ENCODE data around the gene SLC35G6. TPM values are rescaled to one million over a fixed set of nuclear protein-coding genes. Genes with fewer than 3 reads are reported as not detected.

The SLC35G6 gene
- polyA plus RNA-seq, 1 donor (not counting 4 experiments of a cell fraction or from before 2014, with no cell fraction given), result not detected

GRCh38 chr17:7484919-7485377, 3.7 kb downstream of the SLC35G6 start:
- no peak for FAIRE-seq

GRCh38 chr17:7486181-7486580, 4.9 kb downstream of the SLC35G6 start:
- FAIRE-seq (no peak), DNase-seq (ENCODE audit: low read depth, low spot score) (no peak)
- Histone ChIP-seq H3K9me3 (ENCODE audit: control insufficient read depth, low read depth, low read length) (no peaks in the 10 kb centered on the region), H3K4me2 (ENCODE audit: control insufficient read depth, extremely low read depth, insufficient read depth, low read depth, low read length) (peak overlapping the region; percentile 100), H3K9me1 (ENCODE audit: control insufficient read depth, extremely low read depth, insufficient read depth, low read length) (no peaks in the 10 kb centered on the region), H2AFZ (ENCODE audit: control insufficient read depth, low read length) (no peak overlapping the region), H3K27ac (ENCODE audit: control insufficient read depth, insufficient read depth, low read length) (peak overlapping the region; percentile 4), H3K9ac (ENCODE audit: control insufficient read depth, extremely low read depth, insufficient read depth, low read length) (peak overlapping the region; percentile 98), H3K4me3 (ENCODE audit: control insufficient read depth in 2 of 3, extremely low read depth in 1 of 3, insufficient read depth in 2 of 3, low read depth in 1 of 3, low read length in 3 of 3) (peak overlapping the region; percentile 76 to 83 (median 77)), H3K36me3 (ENCODE audit: control insufficient read depth in 2 of 2, extremely low read depth in 1 of 2, insufficient read depth in 2 of 2, low read length in 2 of 2) (peaks cover 3% of the 10 kb centered on the region in 2 experiments), H4K20me1 (ENCODE audit: control insufficient read depth, extremely low read depth, insufficient read depth, low read length) (peaks cover 24% of the 10 kb centered on the region), H3K27me3 (ENCODE audit: control insufficient read depth, extremely low read depth, insufficient read depth, low read length) (no peaks in the 10 kb centered on the region), H3K4me1 (ENCODE audit: control insufficient read depth, extremely low read depth, insufficient read depth, low read length) (peaks cover 25% of the 10 kb centered on the region), H3K79me2 (ENCODE audit: control insufficient read depth, insufficient read depth, low read length) (peaks cover 64% of the 10 kb centered on the region)
- dilution Hi-C loops (cut with MboI; ENCODE audit: extremely low pct_ligation_motif_present, low sequenced_read_pairs), result no loop called here
- TF ChIP-seq EZH2 (IDR thresholded peaks at IDR 0.05; ENCODE audit: low read length), result no peak
- TF ChIP-seq CTCF (optimal IDR thresholded peaks at IDR 0.05 in 1 of 3, IDR thresholded peaks at IDR 0.05 in 1 of 3, conservative IDR thresholded peaks at IDR 0.05 in 1 of 3; ENCODE audit: extremely low read depth in 1 of 3, insufficient read depth in 2 of 3, low read length in 3 of 3), result no peak

More at GRCh38 chr17:7484919-7485377, 3.7 kb downstream of the SLC35G6 start:
- Histone ChIP-seq H2AFZ (ENCODE audit: control insufficient read depth, low read length) (no peak overlapping the region), H3K4me2 (ENCODE audit: control insufficient read depth, extremely low read depth, insufficient read depth, low read depth, low read length) (peak overlapping the region; percentile 100), H3K36me3 (ENCODE audit: control insufficient read depth in 2 of 2, extremely low read depth in 1 of 2, insufficient read depth in 2 of 2, low read length in 2 of 2) (peaks cover 0 to 1% of the 10 kb centered on the region in 2 experiments), H3K27me3 (ENCODE audit: control insufficient read depth, extremely low read depth, insufficient read depth, low read length) (no peaks in the 10 kb centered on the region), H3K9me1 (ENCODE audit: control insufficient read depth, extremely low read depth, insufficient read depth, low read length) (no peaks in the 10 kb centered on the region), H3K4me1 (ENCODE audit: control insufficient read depth, extremely low read depth, insufficient read depth, low read length) (peaks cover 28% of the 10 kb centered on the region), H3K9me3 (ENCODE audit: control insufficient read depth, low read depth, low read length) (no peaks in the 10 kb centered on the region), H3K79me2 (ENCODE audit: control insufficient read depth, insufficient read depth, low read length) (peaks cover 51% of the 10 kb centered on the region), H3K9ac (ENCODE audit: control insufficient read depth, extremely low read depth, insufficient read depth, low read length) (peak overlapping the region; percentile 98), H4K20me1 (ENCODE audit: control insufficient read depth, extremely low read depth, insufficient read depth, low read length) (peaks cover 13% of the 10 kb centered on the region), H3K27ac (ENCODE audit: control insufficient read depth, insufficient read depth, low read length) (peak overlapping the region; percentile 74), H3K4me3 (ENCODE audit: control insufficient read depth in 2 of 3, extremely low read depth in 1 of 3, insufficient read depth in 2 of 3, low read depth in 1 of 3, low read length in 3 of 3) (peak overlapping the region; percentile 77 to 86 (median 83))
- TF ChIP-seq EZH2 (IDR thresholded peaks at IDR 0.05; ENCODE audit: low read length), result no peak
- peak in 1 of 3 experiments; percentile 5 for TF ChIP-seq CTCF (optimal IDR thresholded peaks at IDR 0.05 in 1 of 3, IDR thresholded peaks at IDR 0.05 in 1 of 3, conservative IDR thresholded peaks at IDR 0.05 in 1 of 3; ENCODE audit: extremely low read depth in 1 of 3, insufficient read depth in 2 of 3, low read length in 3 of 3)
- dilution Hi-C loops (cut with MboI; ENCODE audit: extremely low pct_ligation_motif_present, low sequenced_read_pairs), result no loop called here
- DNase-seq (ENCODE audit: low read depth, low spot score), result no peak
